ENCODE data around the gene SLC4A2. TPM values are rescaled to one million over a fixed set of nuclear protein-coding genes. Genes with fewer than 3 reads are reported as not detected.

Gene SLC4A2
- total and polyA plus RNA-seq, 2 experiments from 2014 or later, result 167 to 188 TPM

DNA sequence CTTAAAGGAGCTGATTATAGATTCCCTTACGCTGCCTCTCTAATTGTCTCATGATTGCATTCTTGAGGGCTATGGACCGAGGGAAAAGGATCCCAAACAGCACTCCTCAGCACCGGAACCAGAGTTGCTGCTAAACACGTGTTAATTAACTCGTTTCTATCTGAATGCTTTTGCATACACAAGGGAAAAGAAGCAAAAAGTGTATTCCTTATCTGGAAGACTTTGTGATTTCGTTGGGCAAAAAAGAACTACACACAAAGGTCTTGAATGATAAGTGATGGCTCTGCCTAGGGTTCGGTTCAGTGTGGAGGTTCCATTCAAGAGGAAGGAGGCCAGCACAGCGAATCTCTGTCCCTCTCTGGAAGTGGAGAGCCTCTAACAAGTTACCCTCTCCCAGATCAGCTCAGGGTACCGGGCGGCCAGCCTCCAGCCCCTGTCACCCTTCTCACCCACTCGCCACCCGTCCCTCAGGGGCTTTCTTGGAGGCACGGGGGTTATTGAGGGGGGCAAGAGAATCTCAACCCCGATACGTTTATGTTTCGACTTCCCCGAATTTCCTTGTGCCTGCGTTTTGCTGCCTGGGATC is 515 bp upstream of the SLC4A2 start:
- peak; percentile 34 for DNase-seq (ENCODE audit: low spot score)
- Histone ChIP-seq H3K4me3 (peak overlapping the region; percentile 94), H3K36me3 (replicated peaks; ENCODE audit: insufficient read depth, low read depth) (no peaks in the 10 kb centered on the region), H3K9me2 (replicated peaks; ENCODE audit: insufficient read depth) (no peaks in the 10 kb centered on the region), H3K27me3 (no peaks in the 10 kb centered on the region), H3K27ac (peak overlapping the region; percentile 97), H3K9me3 (ENCODE audit: low read depth) (no peaks in the 10 kb centered on the region), H3K4me2 (peak overlapping the region; percentile 88), H3K4me1 (ENCODE audit: insufficient read depth) (peaks cover 44% of the 10 kb centered on the region), H4K20me1 (ENCODE audit: insufficient read depth, poor library complexity, severe bottlenecking) (peaks cover 17% of the 10 kb centered on the region), H3K79me2 (peaks cover 37% of the 10 kb centered on the region), H2AFZ (peak overlapping the region; percentile 50)
- 21% methylated on average over 18 of the region's 18 CpGs for WGBS (ENCODE audit: low lambda C conversion rate, missing lambda C conversion rate)
- TF ChIP-seq EZH2 (IDR thresholded peaks at IDR 0.05; ENCODE audit: borderline replicate concordance) (no peak), CTCF (IDR thresholded peaks at IDR 0.05; ENCODE audit: poor library complexity) (no peak), EZH2phosphoT487 (IDR thresholded peaks at IDR 0.05; ENCODE audit: low read depth, severe bottlenecking, unreplicated experiment) (no peak)

- under 1% methylated on average over 13 of the region's 17 CpGs for WGBS (ENCODE audit: low lambda C conversion rate, missing lambda C conversion rate)
- H3K79me2 ChIP-seq, result peaks cover 48% of the 10 kb centered on the region
- peak overlapping the region; percentile 97 for H3K27ac ChIP-seq
- no peaks in the 10 kb centered on the region for H3K27me3 ChIP-seq
- H3K4me2 ChIP-seq, result peak overlapping the region; percentile 88
- peaks cover 44% of the 10 kb centered on the region for H3K4me1 ChIP-seq (ENCODE audit: insufficient read depth)
- H3K4me3 ChIP-seq, result peak overlapping the region; percentile 94
- H4K20me1 ChIP-seq (ENCODE audit: insufficient read depth, poor library complexity, severe bottlenecking), result peaks cover 27% of the 10 kb centered on the region
- DNase-seq (ENCODE audit: low spot score), result no peak
- no peaks in the 10 kb centered on the region for H3K9me3 ChIP-seq (ENCODE audit: low read depth)
- no peaks in the 10 kb centered on the region for H3K9me2 ChIP-seq (replicated peaks; ENCODE audit: insufficient read depth)
- TF ChIP-seq EZH2phosphoT487 (IDR thresholded peaks at IDR 0.05; ENCODE audit: low read depth, severe bottlenecking, unreplicated experiment), result no peak
- TF ChIP-seq CTCF (IDR thresholded peaks at IDR 0.05; ENCODE audit: poor library complexity), result no peak
- TF ChIP-seq EZH2 (IDR thresholded peaks at IDR 0.05; ENCODE audit: borderline replicate concordance), result no peak
- H3K36me3 ChIP-seq (replicated peaks; ENCODE audit: insufficient read depth, low read depth), result no peaks in the 10 kb centered on the region
- peak overlapping the region; percentile 50 for H2AFZ ChIP-seq
These were observed 675 bp downstream of the SLC4A2 start for GRCh38 chr7:151060113-151060415.

GRCh38 chr7:151060416-151061212 is 1.2 kb downstream of the SLC4A2 start:
- Histone ChIP-seq H3K36me3 (replicated peaks; ENCODE audit: insufficient read depth, low read depth) (no peaks in the 10 kb centered on the region), H3K9me2 (replicated peaks; ENCODE audit: insufficient read depth) (no peaks in the 10 kb centered on the region), H3K4me3 (peak overlapping the region; percentile 94), H3K9me3 (ENCODE audit: low read depth) (no peaks in the 10 kb centered on the region), H3K27ac (peak overlapping the region; percentile 97), H4K20me1 (ENCODE audit: insufficient read depth, poor library complexity, severe bottlenecking) (peaks cover 27% of the 10 kb centered on the region), H3K27me3 (no peaks in the 10 kb centered on the region), H3K4me2 (peak overlapping the region; percentile 88), H3K4me1 (ENCODE audit: insufficient read depth) (peaks cover 44% of the 10 kb centered on the region), H3K79me2 (peaks cover 53% of the 10 kb centered on the region), H2AFZ (no peak overlapping the region)
- 16% methylated on average over 20 of the region's 21 CpGs for WGBS (ENCODE audit: low lambda C conversion rate, missing lambda C conversion rate)
- no peak for TF ChIP-seq EZH2phosphoT487 (IDR thresholded peaks at IDR 0.05; ENCODE audit: low read depth, severe bottlenecking, unreplicated experiment)
- no peak for TF ChIP-seq CTCF (IDR thresholded peaks at IDR 0.05; ENCODE audit: poor library complexity)
- TF ChIP-seq EZH2 (IDR thresholded peaks at IDR 0.05; ENCODE audit: borderline replicate concordance), result no peak
- DNase-seq (ENCODE audit: low spot score), result peak; percentile 56

Measured in hepatocyte (in vitro differentiated cells).